A673 (cell line): ENCODE measurements around the gene NHSL1. TPM values are rescaled to one million over a fixed set of nuclear protein-coding genes. Genes with fewer than 3 reads are reported as not detected.

Experiments
- BruUV-seq: library from RNA; stranded (reverse); fragments of 400-500 nt; replicated peaks from 2 replicates; lab custom pipeline; 2021; lab: Mats Ljungman, UMichigan
- CTCF ChIA-PET: fragments of 300-600 bp; sonication (Branson Sonifier 250); formaldehyde crosslinking; loops from one replicate; lab custom pipeline; 2022; ENCODE audit warnings: antibody characterized with exemption; lab: Charles Lee
- POLR2A ChIA-PET: fragments of 300-600 bp; sonication (Branson Sonifier 250); formaldehyde crosslinking; loops from one replicate; lab custom pipeline; 2022; ENCODE audit warnings: antibody characterized with exemption; ENCODE audit not compliant: low non-redundant PET; lab: Charles Lee
- DNase-seq: peaks from one replicate; pipeline ENCODE4 v3.0.0-alpha.2; 2015; ENCODE audit warnings: low spot score
- H3K27ac ChIP-seq: fragments of 200-600 bp; sonication (generic); 2 replicates; pipeline ENCODE4 v1.5.1; 2016; ENCODE audit warnings: mixed run types, low read depth, mild to moderate bottlenecking, mixed read lengths, antibody characterized with exemption, low read length; ENCODE audit not compliant: poor library complexity, severe bottlenecking
- H3K27me3 ChIP-seq: fragments of 200-600 bp; sonication (generic); replicated peaks from 2 replicates; pipeline ENCODE4 v1.6.1; 2017; ENCODE audit warnings: mixed run types, low read depth, mild to moderate bottlenecking, mixed read lengths, antibody characterized with exemption, low read length; ENCODE audit not compliant: insufficient read depth, poor library complexity
- H3K36me3 ChIP-seq: fragments of 200-600 bp; sonication (generic); 2 replicates; pipeline ENCODE4 v1.6.1; 2016; ENCODE audit warnings: mixed run types, mild to moderate bottlenecking, mixed read lengths, antibody characterized with exemption, low read length; ENCODE audit not compliant: insufficient read depth, poor library complexity, severe bottlenecking
- H3K4me1 ChIP-seq: fragments of 200-600 bp; sonication (generic); 2 replicates; pipeline ENCODE4 v1.6.1; 2017; ENCODE audit warnings: mixed run types, mild to moderate bottlenecking, mixed read lengths, antibody characterized with exemption, low read length; ENCODE audit not compliant: insufficient read depth, poor library complexity, severe bottlenecking
- H3K4me3 ChIP-seq: fragments of 200-600 bp; sonication (generic); 2 replicates; pipeline ENCODE4 v1.5.1; 2016; ENCODE audit warnings: low read depth, mixed run types, mild to moderate bottlenecking, mixed read lengths, low read length; ENCODE audit not compliant: poor library complexity, severe bottlenecking
- H3K9me3 ChIP-seq: fragments of 200-600 bp; sonication (generic); 2 replicates; pipeline ENCODE4 v1.6.1; 2016; ENCODE audit warnings: mixed run types, low read depth, mild to moderate bottlenecking, mixed read lengths, antibody characterized with exemption, low read length; ENCODE audit not compliant: poor library complexity, severe bottlenecking
- EZH2 ChIP-seq: fragments of 200-600 bp; sonication (generic); IDR thresholded peaks from 2 replicates; pipeline ENCODE4 v1.6.1; 2017; ENCODE audit warnings: borderline replicate concordance, low read depth, mild to moderate bottlenecking, mixed read lengths, antibody characterized with exemption, low read length; ENCODE audit not compliant: poor library complexity, severe bottlenecking
- intact Hi-C: fragments of 100-400 bp; cut with micrococcal nuclease; formaldehyde crosslinking; loops from one replicate; pipeline ENCODE4 v1.10.0; 2022; ENCODE audit not compliant: unreplicated experiment
- total RNA-seq: library from RNA; stranded (reverse); gene quantifications from 2 replicates; pipeline ENCODE4 v1.2.3, GENCODE V29; 2021
- TF ChIP-seq, protein P1 (sequence below): fragments of 300-800, 200-600 bp; sonication (generic); conservative IDR thresholded peaks from 2 replicates; pipeline ENCODE4 v1.5.1; 2017; ENCODE audit warnings: low read depth, mild to moderate bottlenecking, antibody characterized with exemption, low read length, moderate library complexity, mixed read lengths

Gene NHSL1
- total RNA-seq, 1 experiment from 2014 or later, result 33.1 TPM

DNA sequence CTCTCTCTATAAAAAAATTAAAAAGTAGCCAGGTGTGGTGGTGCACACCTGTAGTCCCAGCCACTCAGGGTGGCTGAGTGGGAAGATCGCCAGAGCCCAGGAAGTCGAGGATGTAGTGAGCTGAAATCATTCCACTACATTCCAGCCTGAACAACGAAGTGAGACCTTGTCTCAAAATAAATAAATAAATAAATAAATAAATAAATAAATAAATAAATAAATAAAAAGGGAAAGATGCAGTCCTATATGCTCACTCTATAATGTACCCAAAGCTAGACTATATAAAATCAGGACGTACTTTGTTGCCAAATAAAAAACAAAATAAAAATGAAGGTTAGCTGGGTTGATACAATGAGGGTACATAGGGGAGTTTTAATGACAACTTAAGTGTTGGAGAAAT is 26.1 kb upstream of the NHSL1 start:
- TF ChIP-seq EZH2, result no peak
- TF ChIP-seq, protein P1, sequence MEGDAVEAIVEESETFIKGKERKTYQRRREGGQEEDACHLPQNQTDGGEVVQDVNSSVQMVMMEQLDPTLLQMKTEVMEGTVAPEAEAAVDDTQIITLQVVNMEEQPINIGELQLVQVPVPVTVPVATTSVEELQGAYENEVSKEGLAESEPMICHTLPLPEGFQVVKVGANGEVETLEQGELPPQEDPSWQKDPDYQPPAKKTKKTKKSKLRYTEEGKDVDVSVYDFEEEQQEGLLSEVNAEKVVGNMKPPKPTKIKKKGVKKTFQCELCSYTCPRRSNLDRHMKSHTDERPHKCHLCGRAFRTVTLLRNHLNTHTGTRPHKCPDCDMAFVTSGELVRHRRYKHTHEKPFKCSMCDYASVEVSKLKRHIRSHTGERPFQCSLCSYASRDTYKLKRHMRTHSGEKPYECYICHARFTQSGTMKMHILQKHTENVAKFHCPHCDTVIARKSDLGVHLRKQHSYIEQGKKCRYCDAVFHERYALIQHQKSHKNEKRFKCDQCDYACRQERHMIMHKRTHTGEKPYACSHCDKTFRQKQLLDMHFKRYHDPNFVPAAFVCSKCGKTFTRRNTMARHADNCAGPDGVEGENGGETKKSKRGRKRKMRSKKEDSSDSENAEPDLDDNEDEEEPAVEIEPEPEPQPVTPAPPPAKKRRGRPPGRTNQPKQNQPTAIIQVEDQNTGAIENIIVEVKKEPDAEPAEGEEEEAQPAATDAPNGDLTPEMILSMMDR, result no peak
- ChIA-PET CTCF (no interaction called here), POLR2A (no interaction called here)
- Histone ChIP-seq H3K36me3 (no peaks in the 10 kb centered on the region), H3K9me3 (no peaks in the 10 kb centered on the region), H3K4me3 (no peak overlapping the region), H3K27ac (no peak overlapping the region), H3K4me1 (peaks cover 54% of the 10 kb centered on the region), H3K27me3 (no peaks in the 10 kb centered on the region)
- no TSS peak for BruUV-seq
- no peak for DNase-seq
- intact Hi-C loops, result no loop called here

DNA sequence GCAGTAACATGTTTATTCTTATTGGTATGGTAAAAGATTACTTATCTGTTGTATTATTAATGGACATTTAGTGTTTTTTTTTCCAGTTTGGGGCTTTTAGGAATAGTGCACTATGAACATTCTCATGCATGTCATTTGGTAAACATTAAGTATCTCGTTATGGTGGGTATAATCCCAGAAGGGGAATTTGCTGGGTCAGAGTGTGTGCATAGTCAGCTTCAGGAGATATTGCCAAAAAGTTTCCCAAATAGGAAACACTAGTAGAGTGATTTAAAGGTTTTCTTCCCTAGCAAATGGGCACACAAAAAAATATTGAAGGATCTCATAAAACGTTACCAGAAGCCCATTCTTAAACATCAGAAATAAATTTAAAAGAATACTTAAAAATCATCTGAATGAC is 25.2 kb upstream of the NHSL1 start:
- Histone ChIP-seq H3K27me3 (no peaks in the 10 kb centered on the region), H3K4me3 (no peak overlapping the region), H3K4me1 (peaks cover 52% of the 10 kb centered on the region), H3K36me3 (no peaks in the 10 kb centered on the region), H3K27ac (no peak overlapping the region), H3K9me3 (no peaks in the 10 kb centered on the region)
- no peak for DNase-seq
- CTCF ChIA-PET, result no interaction called here
- TF ChIP-seq, protein P1, result no peak
- no peak for TF ChIP-seq EZH2
- intact Hi-C loops, result no loop called here
- POLR2A ChIA-PET, result interaction anchor here (0.5 kb wide), 1 partner anchor 337 kb away, joined by 3 read pairs; no protein-coding TSS in a partner anchor
- no TSS peak for BruUV-seq

DNA sequence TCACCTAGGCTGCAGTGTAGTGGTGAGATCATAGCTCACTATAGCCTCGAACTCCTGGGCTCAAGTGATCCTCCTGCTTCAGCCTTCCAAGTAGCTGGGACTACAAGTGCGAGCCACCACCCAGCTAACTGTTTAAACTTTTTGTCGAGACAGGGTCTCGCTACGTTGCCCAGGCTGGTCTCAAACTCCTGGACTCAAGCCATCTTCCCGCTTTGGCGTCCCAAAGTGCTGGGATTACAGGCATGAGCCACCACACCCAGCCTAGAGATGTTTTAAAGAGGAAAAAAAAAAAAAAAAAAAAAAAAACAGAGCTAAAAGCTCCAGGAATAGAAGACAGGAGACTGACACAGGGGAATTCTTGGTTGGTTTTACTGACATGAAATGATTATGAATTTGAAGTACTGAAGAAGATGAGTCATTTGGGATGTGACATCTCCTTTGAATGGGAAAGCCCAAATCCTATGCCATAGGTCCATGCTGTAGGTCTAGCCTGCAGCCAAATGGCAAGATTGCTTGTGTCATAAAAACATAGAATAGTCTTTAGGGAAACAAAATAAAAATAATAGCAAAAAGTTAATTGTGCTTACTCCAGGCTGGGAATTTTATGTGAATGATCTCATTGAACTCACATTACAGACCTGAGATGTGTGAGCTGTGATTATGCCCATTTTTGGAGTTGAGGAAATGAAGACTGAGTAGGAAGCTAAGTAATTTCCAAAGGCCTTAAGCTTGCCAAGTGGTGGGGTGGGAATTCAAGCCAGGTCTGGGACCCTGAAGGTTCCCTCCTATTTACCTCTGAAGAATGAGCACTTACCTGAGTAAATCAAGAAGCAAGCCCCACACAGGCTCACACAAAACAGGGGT is 24.3 kb upstream of the NHSL1 start:
- DNase-seq, result no peak
- POLR2A ChIA-PET, result interaction anchor here (0.6 kb wide), 1 partner anchor 19 kb away, joined by 4 read pairs; no protein-coding TSS in a partner anchor
- Histone ChIP-seq H3K4me3 (no peak overlapping the region), H3K27me3 (no peaks in the 10 kb centered on the region), H3K9me3 (no peaks in the 10 kb centered on the region), H3K27ac (no peak overlapping the region), H3K36me3 (no peaks in the 10 kb centered on the region), H3K4me1 (peaks cover 42% of the 10 kb centered on the region)
- TF ChIP-seq EZH2, result no peak
- TF ChIP-seq, protein P1, result no peak
- CTCF ChIA-PET, result interaction anchor here (0.6 kb wide), 1 partner anchor 88 kb away, joined by 6 read pairs; no protein-coding TSS in a partner anchor
- BruUV-seq, result no TSS peak
- intact Hi-C loops, result no loop called here
